GM21576 (cell line): ENCODE measurements around the gene EDDM13.
"Not testable (repeated sequence)": the region's sequence is repeated elsewhere in the genome, so short reads cannot be mapped to it uniquely, and the experiment has no call there.

ENCODE experiments used
- ATAC-seq: cut with Tn5 transposase; IDR thresholded peaks from one replicate; pipeline ENCODE4 v1.9.1; 2021; ENCODE audit warnings: mild to moderate bottlenecking, moderate library complexity; ENCODE audit not compliant: unreplicated experiment

The EDDM13 gene

DNA sequence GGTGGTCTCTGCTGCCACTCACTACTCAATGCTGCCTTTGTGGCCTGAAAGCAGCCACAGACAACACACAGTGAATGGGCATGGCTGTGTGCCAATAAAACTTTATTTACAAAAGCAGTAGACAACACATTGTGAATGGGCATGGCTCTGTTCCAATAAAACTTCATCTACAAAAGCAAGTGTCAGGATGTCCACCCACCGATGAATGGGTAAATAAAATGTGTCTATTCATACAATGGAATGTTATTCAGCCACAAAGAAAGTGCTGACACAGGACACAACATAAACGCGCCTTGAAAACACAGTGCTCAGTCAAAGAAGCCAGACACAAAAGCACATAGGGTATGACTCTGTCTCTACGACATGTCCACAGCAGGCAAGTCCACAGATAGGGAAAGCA is 22.0 kb downstream of the EDDM13 start:
- ATAC-seq, result no peak

DNA sequence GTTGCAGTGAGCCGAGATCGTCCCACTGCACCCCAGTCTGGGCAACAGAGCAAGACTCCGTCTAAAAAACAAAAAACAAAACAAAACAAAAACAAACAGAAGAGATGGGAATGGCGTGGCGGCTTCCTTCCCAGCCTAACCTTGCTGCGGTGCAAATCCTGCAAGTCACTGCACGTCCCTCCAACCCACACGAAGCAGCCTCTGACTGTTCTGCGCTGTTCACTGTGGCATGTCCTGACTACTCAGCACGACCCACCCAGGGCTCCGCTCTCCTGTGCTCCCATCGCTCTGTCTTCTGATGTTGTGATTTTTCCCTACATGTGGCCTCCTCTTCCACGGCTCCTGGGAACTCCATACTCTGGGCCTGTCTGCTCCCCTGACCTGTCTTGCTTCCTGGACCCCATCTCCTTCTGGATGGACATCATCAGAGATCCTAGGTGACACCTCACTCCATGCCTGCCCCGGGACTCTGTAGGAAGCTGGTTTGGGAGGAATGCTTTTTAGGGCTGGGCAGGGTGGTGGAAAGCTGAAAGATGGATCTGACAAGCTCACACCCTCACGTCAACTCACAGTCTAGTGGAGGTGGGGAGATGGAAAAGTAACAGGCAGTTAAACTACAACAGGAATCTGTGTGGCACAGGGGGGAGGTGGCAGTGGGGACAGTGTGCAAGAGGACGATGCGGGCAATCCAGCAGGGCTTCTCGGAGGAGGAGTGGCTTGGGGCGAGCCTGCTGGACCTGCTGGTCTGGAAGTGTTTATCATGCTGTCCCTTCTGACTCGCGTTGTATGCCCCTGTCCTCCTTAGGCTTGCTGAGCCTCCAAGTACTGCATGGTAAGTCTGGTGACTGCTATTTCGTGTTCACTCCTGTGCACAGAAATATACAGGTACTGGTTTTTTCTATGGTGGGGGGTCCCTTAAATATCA is 23.2 kb downstream of the EDDM13 start:
- no peak for ATAC-seq

DNA sequence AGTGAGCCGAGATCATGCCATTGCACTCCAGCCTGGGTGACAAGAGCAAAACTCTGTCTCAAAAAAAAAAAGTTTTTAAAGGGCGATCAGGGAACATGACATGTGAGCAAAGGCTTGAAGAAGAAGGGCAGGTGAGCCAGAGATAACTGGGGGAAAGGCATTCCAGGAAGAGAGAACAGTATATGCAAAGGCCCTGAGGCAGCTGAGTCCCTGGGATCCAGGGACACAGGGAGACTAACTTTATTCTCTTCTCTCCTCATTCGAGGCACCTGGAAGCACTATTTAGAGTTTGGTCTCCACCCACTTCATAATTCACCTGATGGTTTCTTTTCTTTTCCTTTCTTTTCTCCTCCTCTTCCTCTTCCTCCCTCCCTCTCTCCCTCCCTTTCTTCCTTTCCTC is 24.5 kb downstream of the EDDM13 start:
- no peak for ATAC-seq

DNA sequence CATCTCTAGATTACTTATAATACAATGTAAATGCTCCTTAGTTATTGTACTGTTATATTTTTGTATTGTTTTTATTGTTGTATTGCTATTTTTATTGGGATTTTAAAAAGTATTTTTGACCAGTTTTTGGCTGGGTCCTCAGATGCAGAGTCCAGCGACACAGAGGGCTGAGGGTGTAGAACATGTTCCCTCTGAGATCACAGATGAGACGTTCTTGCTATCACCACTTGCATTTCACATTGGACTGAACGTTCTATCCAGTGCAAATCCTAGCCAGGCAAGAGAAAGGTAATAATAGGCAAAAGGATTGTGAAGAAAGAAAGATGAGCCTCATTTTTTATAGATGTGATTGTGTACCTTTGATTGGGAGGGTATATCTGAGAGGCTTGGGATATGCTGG is 27.1 kb downstream of the EDDM13 start:
- no peak for ATAC-seq

DNA sequence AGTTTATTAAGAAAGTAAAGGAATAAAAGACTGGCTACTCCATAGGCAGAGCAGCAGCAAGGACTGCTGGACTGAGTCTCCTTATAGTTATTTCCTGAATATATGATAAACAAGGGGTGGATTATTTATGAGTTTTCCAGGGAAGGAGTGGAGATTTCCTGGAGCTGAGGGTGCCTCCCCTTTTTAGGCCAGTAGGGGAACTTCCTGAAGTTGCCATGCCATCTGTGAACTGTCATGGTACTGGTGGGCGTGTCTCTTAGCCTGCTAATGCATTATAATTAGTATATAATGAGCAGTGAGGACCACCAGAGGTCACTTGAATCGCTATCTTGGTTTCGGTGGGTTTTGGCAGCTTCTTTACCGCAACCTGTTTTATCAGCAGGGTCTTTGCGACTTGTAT is 28.6 kb downstream of the EDDM13 start:
- ATAC-seq, result no peak

DNA sequence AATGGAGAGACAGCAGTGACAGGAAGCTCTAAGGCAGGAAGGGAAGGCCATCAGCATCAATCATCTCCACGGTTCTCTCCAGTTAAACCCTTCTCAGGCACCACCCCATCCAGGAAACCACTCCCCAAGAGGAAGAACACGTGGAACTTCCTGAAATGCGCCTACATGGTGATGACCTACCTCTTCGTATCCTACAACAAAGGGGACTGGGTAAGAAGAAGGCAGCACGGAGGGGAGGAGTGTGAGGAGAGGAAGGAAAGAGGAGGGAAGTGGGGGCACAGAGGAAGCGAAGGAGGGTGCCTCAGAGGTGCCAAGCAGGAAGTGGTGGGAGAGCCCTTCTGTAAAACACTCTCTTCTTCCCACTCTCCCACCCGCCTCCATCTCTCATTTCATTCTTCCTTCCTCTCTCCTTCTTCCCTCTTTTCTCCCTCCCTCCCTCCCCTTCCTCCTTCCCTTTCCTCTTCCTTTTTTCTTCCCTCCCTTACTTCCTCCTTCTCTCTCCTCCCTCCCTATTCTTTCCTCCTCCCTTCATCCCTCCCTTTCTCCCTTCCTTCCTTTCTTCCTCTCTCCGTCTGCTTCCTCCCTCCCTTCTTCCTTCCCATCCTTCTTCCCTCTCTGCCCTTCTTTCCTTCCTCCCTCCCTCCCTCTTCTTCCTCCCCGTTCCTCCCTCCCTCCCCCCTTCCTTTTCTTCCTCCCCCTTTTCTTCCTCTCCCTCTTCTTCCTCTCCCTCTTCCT is 29.5 kb downstream of the EDDM13 start:
- no peak for ATAC-seq

DNA sequence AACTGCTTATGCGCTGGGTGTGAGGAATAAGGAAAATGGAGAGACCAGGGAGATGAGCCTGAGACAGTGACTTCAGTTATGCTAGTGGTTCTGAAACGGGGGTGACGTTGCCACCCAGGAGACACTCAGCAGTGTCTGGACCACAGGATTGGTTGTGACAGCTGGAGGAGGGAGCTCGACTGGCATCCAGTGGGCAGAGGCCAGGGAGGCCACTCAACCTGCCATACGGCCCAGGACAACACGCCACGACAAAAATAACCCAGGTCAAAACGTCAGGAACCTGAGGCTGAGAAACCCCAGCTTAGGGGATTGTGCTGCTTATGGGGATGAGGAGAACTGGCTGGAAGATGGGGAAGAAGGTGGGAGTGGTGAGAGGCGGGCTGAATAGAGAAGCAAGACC is 31.7 kb downstream of the EDDM13 start:
- ATAC-seq, result no peak

DNA sequence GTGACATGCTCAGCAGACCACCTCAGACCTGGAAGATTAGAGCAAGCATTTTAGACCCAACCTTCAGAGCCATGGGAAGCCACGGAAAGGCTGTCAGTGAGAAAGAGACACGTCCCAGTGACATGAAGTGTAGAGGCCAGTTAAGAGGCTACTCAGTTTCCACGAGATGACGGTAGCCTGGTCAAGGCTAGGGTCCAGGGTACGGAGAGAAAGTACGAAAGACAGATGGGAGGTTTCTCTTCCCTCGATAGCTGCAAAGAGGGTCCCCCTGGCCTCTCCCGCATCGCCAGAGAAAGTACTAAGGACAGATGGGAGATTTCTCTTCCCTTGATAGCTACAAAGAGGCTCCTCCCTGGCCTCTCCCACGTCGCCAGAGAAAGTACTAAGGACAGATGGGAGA is 33.5 kb downstream of the EDDM13 start:
- no peak for ATAC-seq

DNA sequence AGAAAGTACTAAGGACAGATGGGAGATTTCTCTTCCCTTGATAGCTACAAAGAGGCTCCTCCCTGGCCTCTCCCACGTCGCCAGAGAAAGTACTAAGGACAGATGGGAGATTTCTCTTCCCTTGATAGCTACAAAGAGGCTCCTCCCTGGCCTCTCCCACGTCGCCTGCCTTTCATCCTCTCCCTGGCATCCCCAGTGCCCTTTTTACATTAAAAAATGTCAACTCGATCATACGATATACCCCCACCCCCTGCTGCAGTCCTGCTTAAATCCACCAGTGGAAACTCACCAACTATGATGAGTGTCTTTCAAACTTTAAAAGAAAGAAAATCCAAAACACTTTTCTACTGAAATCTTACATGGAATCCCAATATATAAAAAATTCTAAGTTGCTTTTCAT is 34.5 kb downstream of the EDDM13 start:
- not testable (repeated sequence) for ATAC-seq

DNA sequence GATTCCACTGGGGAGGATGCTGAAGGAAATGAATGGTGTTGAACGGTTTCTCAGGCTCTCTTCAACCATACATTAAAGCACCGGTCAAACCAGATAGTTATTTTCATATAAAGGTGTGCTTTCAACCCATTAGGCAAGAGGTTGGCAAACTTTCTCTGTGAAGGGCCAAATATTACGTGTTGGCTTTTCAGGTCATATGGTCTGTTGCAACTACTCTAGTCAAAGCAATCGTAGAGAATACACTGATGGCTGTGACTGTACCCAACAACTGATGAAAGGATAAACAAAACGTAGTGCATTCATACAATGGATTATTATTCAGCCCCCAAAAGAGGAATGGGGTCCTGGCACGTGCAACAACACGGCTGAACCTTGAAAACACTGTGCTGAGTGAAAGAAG is 36.2 kb downstream of the EDDM13 start:
- ATAC-seq, result no peak

DNA sequence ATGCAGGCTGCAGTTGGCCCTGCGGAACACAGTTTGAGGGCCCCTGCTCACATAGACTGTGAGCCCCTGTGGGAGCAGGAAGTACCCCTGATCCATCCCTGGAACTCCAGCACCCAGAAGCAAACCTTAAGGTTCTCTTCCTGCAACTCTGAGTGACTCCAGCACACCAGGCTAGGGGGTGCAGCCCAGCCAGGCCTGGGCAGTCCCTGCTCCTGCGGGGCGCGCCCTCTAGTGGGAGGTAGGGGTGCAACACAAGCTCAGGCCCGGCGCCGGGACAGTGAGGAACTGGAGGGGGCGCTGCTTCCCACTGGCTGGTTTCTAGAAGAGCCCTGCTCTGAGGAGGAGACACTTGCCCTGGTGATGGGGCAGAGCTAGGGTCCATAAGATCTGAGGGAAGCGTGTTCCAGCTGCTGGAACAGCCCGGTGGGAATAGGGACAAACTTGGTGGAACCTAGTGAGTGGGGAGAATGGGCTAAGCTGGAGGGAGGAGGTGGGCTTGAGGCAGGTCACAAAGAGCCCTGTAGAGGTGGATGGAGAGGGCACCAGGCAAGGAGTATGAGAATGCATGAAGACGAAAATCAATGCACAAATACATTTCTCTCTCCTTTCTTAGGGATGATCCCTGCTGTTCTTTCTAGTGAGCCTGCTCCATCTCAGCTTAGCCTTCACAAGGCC is 37.1 kb downstream of the EDDM13 start:
- ATAC-seq, result no peak

DNA sequence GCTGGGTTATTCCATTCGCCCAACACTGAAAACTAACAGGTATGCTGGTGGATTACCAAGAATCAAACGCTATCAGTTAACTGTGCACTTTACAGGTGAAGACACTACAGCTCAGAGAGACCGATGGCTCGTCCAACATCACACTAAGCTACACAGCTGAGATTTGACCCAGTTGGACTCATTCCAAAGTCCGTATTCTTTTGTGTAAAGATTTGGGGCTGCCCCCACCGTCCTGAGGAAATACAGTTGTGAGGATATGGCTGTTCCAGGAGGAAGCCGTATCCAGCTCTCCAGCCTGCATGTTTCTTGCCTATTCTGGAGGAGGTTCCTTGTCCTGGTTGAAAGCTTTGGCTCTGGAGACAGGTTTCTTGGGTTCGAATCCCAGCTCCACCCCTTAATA is 37.9 kb downstream of the EDDM13 start:
- ATAC-seq, result no peak

DNA sequence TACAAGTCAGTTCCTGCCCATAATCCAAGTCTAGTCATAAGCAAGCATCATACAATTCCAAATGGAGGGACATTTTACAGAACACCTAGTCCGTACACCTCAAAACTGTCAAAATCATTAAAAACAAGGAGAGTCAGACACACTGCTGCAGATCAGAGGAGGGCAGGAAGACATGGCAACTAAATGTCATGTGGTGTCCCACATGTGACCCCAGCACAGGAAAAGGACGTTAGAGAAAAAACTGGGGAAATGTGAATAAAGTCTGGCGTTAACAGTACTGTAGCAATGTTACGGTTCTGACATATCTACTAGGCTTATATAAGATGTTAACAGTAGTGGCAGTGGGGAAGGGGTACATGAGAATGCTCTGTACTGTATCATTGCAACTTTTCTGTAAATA is 39.8 kb downstream of the EDDM13 start:
- ATAC-seq, result no peak

DNA sequence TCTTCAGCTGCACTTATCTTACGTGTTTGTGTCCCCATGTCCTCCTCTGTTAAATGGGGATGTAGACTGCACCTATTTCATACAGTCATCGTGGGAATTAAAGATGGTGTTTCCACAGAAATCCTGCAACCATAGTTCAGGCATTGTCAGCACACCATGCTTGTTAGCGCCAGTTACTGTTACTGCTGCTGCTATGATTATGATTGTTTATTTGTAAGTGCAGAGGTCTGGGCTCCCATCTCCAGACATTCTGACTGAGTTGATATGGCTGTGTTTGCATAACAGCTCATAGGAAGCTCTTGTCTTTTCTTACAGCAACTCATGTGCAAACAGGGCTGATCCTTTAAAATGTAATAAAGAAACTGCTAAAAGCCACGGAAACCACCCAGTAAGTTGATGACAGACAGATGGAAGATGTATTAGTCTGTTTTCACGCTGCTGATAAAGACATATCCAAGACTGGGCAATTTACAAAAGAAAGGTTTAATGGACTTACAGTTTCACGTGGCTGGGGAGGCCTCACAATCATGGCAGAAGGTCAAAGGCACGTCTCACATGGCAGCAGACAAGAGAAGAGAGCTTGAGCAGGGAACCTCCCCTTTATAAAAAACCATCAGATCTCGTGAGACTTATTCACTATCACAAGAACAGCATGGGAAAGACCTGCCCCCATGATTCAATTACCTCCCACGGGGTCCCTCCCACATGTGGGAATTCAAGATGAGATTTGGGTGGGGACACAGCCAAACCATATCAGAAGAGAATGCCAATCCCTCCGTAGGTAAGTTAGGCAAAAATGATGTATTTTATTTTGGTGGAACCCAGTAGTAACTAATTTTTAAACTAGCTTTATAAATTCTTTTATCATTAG is 40.5 kb downstream of the EDDM13 start:
- ATAC-seq, result no peak

DNA sequence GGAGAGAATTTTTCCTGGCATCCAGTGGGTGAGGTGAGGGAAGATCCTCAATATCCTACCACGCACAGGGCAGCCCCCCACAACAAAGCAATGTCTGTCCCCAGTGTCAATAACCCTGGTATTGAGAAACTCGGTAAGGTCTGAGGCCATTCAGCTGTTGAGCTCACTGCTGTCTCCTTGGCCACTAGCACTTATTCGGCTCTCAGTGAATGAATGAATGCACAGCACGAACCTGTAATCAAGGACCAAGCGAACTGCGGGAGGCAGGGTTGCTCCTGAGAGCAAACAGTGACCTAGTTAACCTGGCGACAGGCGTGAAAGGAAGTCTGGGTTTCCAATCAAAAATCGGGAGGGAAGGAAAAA is 41.5 kb downstream of the EDDM13 start:
- ATAC-seq, result no peak

DNA sequence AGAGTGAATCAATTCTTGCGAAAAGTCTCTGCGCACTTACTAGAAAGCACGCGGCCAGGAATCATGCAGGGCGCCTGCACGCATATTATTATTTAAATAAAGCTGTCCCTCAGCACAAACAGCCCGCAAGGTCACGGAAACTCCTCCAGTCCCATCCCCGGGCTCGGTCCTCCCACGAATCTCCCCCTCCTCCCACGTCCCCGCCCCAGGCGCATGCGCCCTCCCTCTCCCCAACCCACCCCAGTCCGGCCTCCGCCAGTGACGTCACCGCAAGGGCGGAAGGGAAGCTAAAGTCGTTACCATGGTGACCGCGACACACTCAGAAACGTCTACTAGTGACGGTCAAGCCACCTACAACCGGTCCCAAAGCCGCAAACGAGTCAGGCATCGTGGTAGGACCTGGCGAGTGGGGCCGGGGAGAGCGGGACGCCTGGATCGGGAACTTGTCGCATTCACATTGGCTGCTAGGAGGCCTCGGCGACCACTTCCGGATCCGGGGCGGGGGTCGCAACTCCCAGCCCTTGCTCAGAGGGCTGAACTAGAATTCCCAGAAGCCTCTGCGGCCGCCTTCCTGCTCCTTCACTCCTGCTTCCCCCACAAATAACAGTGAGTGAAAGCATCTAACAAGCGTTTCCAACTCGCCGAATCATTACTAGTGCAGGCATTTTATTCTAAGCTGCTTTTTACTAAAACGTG is 42.0 kb downstream of the EDDM13 start, which contains the start of gene ZSCAN5A:
ZSCAN5A (minus strand) TSS at position 459 of the 696 bp plus-strand sequence. CDS start 89,793 bp downstream, outside the sequence.
- ATAC-seq, result peak; percentile 67

DNA sequence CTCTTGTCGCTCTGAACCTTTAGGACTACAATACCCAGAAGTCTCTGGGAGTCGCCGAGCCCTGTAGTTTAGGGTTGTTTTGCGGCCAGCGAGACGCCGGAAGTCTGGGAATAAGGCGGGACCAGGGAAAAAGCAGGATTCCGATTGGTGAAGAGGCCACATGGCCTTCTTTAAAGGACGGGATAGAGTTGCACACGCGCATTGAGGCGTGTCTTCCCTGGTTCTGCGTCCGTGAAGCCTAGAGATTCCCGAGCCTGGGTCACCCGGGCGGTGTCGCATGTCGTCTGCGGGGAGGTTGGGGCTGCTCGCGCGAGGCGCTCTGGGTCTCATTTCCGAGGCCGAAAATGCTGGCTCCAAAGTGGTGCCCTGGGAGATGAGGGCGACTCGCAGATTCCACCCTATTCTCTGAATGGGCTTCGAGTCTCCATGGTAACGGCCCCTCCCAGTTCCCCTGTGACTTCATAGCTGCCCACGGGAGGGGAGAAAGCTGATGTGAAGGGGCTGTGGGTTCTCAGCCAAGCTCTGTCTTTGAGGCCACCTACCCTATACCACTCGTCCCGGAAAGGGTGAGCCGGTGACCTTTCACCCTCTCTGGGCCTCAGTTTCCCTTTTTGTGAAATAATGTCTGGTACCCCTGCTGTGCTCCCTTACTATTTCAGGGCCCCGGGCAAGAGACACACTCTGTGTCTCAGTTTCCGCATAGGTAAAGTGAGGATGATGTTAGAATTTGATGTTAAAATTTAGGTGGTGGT is 42.7 kb downstream of the EDDM13 start:
- ATAC-seq, result peak; percentile 73

DNA sequence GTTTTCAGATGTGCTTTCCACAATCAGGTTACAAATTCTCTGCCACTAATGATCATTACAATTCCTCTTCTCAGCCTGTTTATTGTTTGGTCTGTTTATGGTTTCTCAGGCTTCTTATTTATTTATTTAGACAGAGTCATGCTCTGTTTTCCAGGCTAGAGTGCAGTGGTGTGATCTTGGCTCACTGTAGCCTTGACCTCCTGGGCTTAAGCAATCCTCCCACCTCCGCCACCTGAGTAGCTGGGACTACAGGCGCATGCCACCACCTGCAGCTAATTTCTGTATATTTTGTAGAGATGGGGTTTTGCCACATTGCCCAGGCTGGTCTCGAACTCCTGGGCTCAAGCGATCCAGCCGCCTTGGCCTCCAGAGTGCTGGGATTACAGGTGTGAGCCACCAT is 44.2 kb downstream of the EDDM13 start:
- ATAC-seq, result no peak

DNA sequence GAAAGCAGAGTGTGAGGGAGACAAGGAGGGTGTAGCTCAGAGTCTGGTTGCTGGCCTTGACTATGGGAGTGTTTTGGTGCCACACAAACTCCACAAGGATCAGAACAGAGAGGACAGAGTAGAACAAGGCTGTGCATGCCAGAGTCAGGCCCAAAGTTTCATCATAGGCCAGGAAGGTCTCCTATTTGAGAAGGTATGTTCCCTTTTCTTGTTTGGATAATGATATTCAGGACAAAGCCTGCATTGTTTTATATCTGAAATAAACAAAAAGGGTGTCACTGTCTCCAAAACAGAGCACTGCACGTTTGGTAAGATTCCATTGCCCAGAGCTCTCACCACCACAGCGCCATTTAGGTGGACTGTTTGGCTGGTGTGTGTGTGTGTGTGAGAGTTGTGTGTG is 45.2 kb downstream of the EDDM13 start:
- ATAC-seq, result no peak
